BJ (cell line): ENCODE data around the gene EPS15. TPM values are rescaled to one million over a fixed set of nuclear protein-coding genes. Genes with fewer than 3 reads are reported as not detected.
"Not testable (repeated sequence)": the region's sequence is repeated elsewhere in the genome, so short reads cannot be mapped to it uniquely, and the experiment has no call there.

Experiments
- CTCF ChIA-PET: fragments of 350-600 bp; formaldehyde crosslinking; extraction: SDS; loops from one replicate; lab custom pipeline; 2021; ENCODE audit warnings: antibody characterized with exemption, inconsistent platforms; lab: Yijun Ruan, JAX
- POLR2A ChIA-PET: fragments of 300-600 bp; sonication (Branson Sonifier 250); formaldehyde crosslinking; extraction: SDS; loops from one replicate; lab custom pipeline; 2021; ENCODE audit warnings: antibody characterized with exemption; lab: Charles Lee
- DNase-seq: peaks from one replicate; pipeline ENCODE4 v3.0.0-alpha.2; 2011; ENCODE audit warnings: low read depth
- H3K27me3 ChIP-seq: 2 replicates; pipeline ENCODE4 v1.6.0; 2011; ENCODE audit warnings: low read length; ENCODE audit not compliant: control insufficient read depth, insufficient read depth
- H3K36me3 ChIP-seq: 2 replicates; pipeline ENCODE4 v1.5.1; 2011; ENCODE audit warnings: low read length; ENCODE audit not compliant: control insufficient read depth, insufficient read depth
- H3K4me3 ChIP-seq: 2 replicates; pipeline ENCODE4 v1.5.1; 2011; ENCODE audit warnings: low read depth, mild to moderate bottlenecking, control low read depth, low read length
- CTCF ChIP-seq: IDR thresholded peaks from 2 replicates; pipeline ENCODE4 v1.5.1; 2011; ENCODE audit warnings: low read depth, mild to moderate bottlenecking, control low read depth, inconsistent platforms, low read length, moderate library complexity; ENCODE audit not compliant: insufficient read depth
- polyA plus RNA-seq: library from polyadenylated mRNA; depleted of rRNA; stranded (reverse); fragments of >200 nt; gene quantifications from 2 replicates; pipeline ENCODE4 v1.2.3, GENCODE V29; 2011

The EPS15 gene
- polyA plus RNA-seq, 1 experiment: 18.7 TPM

GRCh38 chr1:51454554-51454953 is 64.5 kb downstream of the EPS15 start:
- H3K36me3 ChIP-seq: no peaks in the 10 kb centered on the region
- no peak for DNase-seq
- ChIA-PET POLR2A (no interaction called here), CTCF (no interaction called here)
- no peak for TF ChIP-seq CTCF
- no peak overlapping the region for H3K4me3 ChIP-seq
- H3K27me3 ChIP-seq: no peaks in the 10 kb centered on the region

- no peak for DNase-seq
- TF ChIP-seq CTCF: no peak
These were observed 66.1 kb downstream of the EPS15 start for GRCh38 chr1:51453010-51453409.

GRCh38 chr1:51448844-51449454 is 70.1 kb downstream of the EPS15 start:
- POLR2A ChIA-PET, CTCF ChIA-PET, H3K36me3 ChIP-seq: not testable (repeated sequence)

More at GRCh38 chr1:51453010-51453409, 66.1 kb downstream of the EPS15 start:
- ChIA-PET CTCF (no interaction called here), POLR2A (no interaction called here)
- no peaks in the 10 kb centered on the region for H3K27me3 ChIP-seq
- no peak overlapping the region for H3K4me3 ChIP-seq
- no peaks in the 10 kb centered on the region for H3K36me3 ChIP-seq

GRCh38 chr1:51445351-51446090 is 73.5 kb downstream of the EPS15 start:
- Histone ChIP-seq H3K36me3 (no peaks in the 10 kb centered on the region), H3K4me3 (no peak overlapping the region), H3K27me3 (no peaks in the 10 kb centered on the region)
- ChIA-PET POLR2A (no interaction called here), CTCF (interaction anchor here (1.2 kb wide), 1 partner anchor 12 kb away, joined by 5 read pairs; no protein-coding TSS in a partner anchor)
- peak; percentile 29 for DNase-seq
- TF ChIP-seq CTCF: no peak

More at GRCh38 chr1:51448844-51449454, 70.1 kb downstream of the EPS15 start:
- not testable (repeated sequence) for H3K4me3 ChIP-seq, H3K27me3 ChIP-seq, DNase-seq

- Histone ChIP-seq H3K4me3 (no peak overlapping the region), H3K36me3 (peaks cover 1% of the 10 kb centered on the region; the same call in 1 of the 2 replicates), H3K27me3 (no peaks in the 10 kb centered on the region)
- no peak for TF ChIP-seq CTCF
- ChIA-PET POLR2A (no interaction called here), CTCF (interaction anchor here (0.8 to 1.2 kb wide), 2 partner anchors 10 to 11 kb away, joined by 3 to 5 read pairs; no protein-coding TSS in a partner anchor)
- DNase-seq: no peak
These were observed 74.4 kb downstream of the EPS15 start for GRCh38 chr1:51444534-51445192.
